ENCODE results near the gene ZNRF3.

ZNRF3 gene

GRCh38 chr22:28967163-28967665, 83.8 kb downstream of the ZNRF3 start:
- ATAC-seq = no peak
- no peak for TF ChIP-seq GLIS3 (CRISPR knock-in tag; IDR thresholded peaks at IDR 0.05)
- TF ChIP-seq, protein P1, sequence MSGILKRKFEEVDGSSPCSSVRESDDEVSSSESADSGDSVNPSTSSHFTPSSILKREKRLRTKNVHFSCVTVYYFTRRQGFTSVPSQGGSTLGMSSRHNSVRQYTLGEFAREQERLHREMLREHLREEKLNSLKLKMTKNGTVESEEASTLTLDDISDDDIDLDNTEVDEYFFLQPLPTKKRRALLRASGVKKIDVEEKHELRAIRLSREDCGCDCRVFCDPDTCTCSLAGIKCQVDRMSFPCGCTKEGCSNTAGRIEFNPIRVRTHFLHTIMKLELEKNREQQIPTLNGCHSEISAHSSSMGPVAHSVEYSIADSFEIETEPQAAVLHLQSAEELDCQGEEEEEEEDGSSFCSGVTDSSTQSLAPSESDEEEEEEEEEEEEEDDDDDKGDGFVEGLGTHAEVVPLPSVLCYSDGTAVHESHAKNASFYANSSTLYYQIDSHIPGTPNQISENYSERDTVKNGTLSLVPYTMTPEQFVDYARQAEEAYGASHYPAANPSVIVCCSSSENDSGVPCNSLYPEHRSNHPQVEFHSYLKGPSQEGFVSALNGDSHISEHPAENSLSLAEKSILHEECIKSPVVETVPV (CRISPR knock-in tag; IDR thresholded peaks at IDR 0.05) = no peak
- no peak for TF ChIP-seq ZNF8 (CRISPR knock-in tag; IDR thresholded peaks at IDR 0.05)
- no peak for TF ChIP-seq BACH2 (CRISPR knock-in tag; IDR thresholded peaks at IDR 0.05; ENCODE audit: borderline replicate concordance)
- no peak for TF ChIP-seq ZFP3 (CRISPR knock-in tag; IDR thresholded peaks at IDR 0.05)
- no peak for TF ChIP-seq ISL1 (CRISPR knock-in tag; IDR thresholded peaks at IDR 0.05)
- TF ChIP-seq SNAI2 (CRISPR knock-in tag; IDR thresholded peaks at IDR 0.05) = no peak

DNA sequence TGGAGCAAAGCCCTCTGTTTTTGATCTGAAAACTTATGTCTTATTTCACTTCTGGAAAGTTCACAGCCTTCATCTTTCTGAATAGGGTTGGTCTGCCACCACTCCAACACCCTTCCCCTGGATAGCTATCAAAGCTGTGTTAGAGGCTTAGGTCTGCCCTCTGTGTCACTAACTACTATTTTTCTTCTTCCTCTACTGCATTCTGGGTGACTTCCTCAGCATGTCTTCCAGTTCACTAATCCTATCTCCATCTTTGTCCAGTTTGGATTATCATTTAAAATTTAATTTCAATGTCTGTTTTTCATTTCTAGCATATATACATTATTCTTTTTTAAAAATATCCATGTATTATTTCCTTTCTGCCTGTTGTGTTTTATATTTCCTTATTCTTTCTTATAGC, 84.6 kb downstream of the ZNRF3 start:
- no peak for ATAC-seq
- TF ChIP-seq, protein P1 (CRISPR knock-in tag; IDR thresholded peaks at IDR 0.05) = no peak
- TF ChIP-seq ZFP30 (CRISPR knock-in tag; IDR thresholded peaks at IDR 0.05) = peak; percentile 90

DNA sequence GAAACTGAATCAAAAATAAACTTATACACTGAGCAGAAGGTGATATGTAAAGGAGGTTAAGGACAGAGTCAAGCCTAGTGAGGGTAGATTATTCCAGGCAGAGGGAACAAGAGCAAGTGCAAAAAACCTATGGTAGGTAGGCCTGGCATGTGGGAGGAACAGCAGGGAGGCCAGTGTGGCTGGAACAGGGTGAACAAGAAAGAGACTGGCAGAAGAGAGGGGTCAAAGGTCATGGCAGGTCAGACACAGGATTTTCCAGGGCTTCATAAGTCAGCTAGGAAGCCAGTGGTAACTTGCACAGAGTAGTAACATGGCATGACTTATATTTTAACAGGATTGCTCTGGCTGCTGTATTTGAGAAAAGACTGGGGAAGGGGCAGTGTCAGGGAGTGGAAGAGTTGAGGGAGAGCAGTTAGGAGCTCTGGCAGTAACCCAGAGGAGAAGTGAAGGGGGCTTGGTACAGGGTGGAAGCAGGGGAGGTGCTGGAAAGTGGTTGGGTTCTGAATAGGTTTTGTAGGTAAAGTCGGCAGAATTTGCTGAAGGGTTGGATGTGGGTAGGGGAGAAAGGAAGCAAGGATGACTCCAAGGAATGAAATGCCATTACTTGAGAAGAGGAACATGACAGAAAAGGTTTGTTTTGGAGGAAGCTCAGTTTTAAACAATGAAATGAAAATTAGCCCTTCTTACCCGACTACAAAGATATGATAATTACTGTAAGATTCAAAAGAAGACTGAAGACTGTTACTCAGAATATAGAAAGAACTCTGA, 86.2 kb downstream of the ZNRF3 start:
- ATAC-seq = no peak
- no peak for TF ChIP-seq SNAI2 (CRISPR knock-in tag; IDR thresholded peaks at IDR 0.05)
- TF ChIP-seq ESRRG (CRISPR knock-in tag; IDR thresholded peaks at IDR 0.05) = no peak
- TF ChIP-seq GLIS3 (CRISPR knock-in tag; IDR thresholded peaks at IDR 0.05) = no peak
- TF ChIP-seq ZFP3 (CRISPR knock-in tag; IDR thresholded peaks at IDR 0.05) = no peak
- TF ChIP-seq ZNF8 (CRISPR knock-in tag; IDR thresholded peaks at IDR 0.05) = no peak
- TF ChIP-seq, protein P2, sequence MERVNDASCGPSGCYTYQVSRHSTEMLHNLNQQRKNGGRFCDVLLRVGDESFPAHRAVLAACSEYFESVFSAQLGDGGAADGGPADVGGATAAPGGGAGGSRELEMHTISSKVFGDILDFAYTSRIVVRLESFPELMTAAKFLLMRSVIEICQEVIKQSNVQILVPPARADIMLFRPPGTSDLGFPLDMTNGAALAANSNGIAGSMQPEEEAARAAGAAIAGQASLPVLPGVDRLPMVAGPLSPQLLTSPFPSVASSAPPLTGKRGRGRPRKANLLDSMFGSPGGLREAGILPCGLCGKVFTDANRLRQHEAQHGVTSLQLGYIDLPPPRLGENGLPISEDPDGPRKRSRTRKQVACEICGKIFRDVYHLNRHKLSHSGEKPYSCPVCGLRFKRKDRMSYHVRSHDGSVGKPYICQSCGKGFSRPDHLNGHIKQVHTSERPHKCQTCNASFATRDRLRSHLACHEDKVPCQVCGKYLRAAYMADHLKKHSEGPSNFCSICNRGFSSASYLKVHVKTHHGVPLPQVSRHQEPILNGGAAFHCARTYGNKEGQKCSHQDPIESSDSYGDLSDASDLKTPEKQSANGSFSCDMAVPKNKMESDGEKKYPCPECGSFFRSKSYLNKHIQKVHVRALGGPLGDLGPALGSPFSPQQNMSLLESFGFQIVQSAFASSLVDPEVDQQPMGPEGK (CRISPR knock-in tag; IDR thresholded peaks at IDR 0.05; ENCODE audit: borderline replicate concordance) = no peak
- no peak for TF ChIP-seq ZNF70 (CRISPR knock-in tag; IDR thresholded peaks at IDR 0.05)
- TF ChIP-seq CSDC2 (CRISPR knock-in tag; IDR thresholded peaks at IDR 0.05) = no peak
- TF ChIP-seq PPARA (CRISPR knock-in tag; IDR thresholded peaks at IDR 0.05; ENCODE audit: borderline replicate concordance) = no peak
- no peak for TF ChIP-seq ZFP30 (CRISPR knock-in tag; IDR thresholded peaks at IDR 0.05)

- TF ChIP-seq, protein P3, sequence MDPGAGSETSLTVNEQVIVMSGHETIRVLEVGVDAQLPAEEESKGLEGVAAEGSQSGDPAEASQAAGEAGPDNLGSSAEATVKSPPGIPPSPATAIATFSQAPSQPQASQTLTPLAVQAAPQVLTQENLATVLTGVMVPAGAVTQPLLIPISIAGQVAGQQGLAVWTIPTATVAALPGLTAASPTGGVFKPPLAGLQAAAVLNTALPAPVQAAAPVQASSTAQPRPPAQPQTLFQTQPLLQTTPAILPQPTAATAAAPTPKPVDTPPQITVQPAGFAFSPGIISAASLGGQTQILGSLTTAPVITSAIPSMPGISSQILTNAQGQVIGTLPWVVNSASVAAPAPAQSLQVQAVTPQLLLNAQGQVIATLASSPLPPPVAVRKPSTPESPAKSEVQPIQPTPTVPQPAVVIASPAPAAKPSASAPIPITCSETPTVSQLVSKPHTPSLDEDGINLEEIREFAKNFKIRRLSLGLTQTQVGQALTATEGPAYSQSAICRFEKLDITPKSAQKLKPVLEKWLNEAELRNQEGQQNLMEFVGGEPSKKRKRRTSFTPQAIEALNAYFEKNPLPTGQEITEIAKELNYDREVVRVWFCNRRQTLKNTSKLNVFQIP (CRISPR knock-in tag; IDR thresholded peaks at IDR 0.05; ENCODE audit: borderline replicate concordance, low read depth) = no peak
- TF ChIP-seq, protein P2 (CRISPR knock-in tag; IDR thresholded peaks at IDR 0.05; ENCODE audit: borderline replicate concordance) = no peak
- TF ChIP-seq ARNTL (CRISPR knock-in tag; IDR thresholded peaks at IDR 0.05; ENCODE audit: borderline replicate concordance, low read depth) (no peak), TCF4 (CRISPR knock-in tag; IDR thresholded peaks at IDR 0.05; ENCODE audit: borderline replicate concordance) (no peak), CSDC2 (CRISPR knock-in tag; IDR thresholded peaks at IDR 0.05) (no peak), ZNF565 (CRISPR knock-in tag; conservative IDR thresholded peaks at IDR 0.05; ENCODE audit: low read depth) (no peak), ZFP3 (CRISPR knock-in tag; IDR thresholded peaks at IDR 0.05) (no peak), OSR1 (CRISPR knock-in tag; IDR thresholded peaks at IDR 0.05) (no peak), ZNF70 (CRISPR knock-in tag; IDR thresholded peaks at IDR 0.05) (no peak)
- TF ChIP-seq, protein P1 (CRISPR knock-in tag; IDR thresholded peaks at IDR 0.05) = no peak
- TF ChIP-seq, protein P4, sequence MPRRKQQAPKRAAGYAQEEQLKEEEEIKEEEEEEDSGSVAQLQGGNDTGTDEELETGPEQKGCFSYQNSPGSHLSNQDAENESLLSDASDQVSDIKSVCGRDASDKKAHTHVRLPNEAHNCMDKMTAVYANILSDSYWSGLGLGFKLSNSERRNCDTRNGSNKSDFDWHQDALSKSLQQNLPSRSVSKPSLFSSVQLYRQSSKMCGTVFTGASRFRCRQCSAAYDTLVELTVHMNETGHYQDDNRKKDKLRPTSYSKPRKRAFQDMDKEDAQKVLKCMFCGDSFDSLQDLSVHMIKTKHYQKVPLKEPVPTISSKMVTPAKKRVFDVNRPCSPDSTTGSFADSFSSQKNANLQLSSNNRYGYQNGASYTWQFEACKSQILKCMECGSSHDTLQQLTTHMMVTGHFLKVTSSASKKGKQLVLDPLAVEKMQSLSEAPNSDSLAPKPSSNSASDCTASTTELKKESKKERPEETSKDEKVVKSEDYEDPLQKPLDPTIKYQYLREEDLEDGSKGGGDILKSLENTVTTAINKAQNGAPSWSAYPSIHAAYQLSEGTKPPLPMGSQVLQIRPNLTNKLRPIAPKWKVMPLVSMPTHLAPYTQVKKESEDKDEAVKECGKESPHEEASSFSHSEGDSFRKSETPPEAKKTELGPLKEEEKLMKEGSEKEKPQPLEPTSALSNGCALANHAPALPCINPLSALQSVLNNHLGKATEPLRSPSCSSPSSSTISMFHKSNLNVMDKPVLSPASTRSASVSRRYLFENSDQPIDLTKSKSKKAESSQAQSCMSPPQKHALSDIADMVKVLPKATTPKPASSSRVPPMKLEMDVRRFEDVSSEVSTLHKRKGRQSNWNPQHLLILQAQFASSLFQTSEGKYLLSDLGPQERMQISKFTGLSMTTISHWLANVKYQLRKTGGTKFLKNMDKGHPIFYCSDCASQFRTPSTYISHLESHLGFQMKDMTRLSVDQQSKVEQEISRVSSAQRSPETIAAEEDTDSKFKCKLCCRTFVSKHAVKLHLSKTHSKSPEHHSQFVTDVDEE (CRISPR knock-in tag; IDR thresholded peaks at IDR 0.05) = no peak
- no peak for ATAC-seq
These were observed 90.0 kb downstream of the ZNRF3 start for GRCh38 chr22:28973352-28973751.

Data from SK-N-SH treated with all-trans-retinoic acid at 6 μM for 48 hours (cell line).